ENCODE measurements around the gene TMEM258. TPM values are rescaled to one million over a fixed set of nuclear protein-coding genes. Genes with fewer than 3 reads are reported as not detected.

The TMEM258 gene
- total and polyA plus RNA-seq, 2 of the 4 experiments (the other 2 are of a cell fraction) = 107 to 280 TPM

- no peak overlapping the region for H2AFZ ChIP-seq (replicated peaks; ENCODE audit: low read length, poor library complexity)
- H3K18ac ChIP-seq (ENCODE audit: low read depth, low read length) = no peak overlapping the region
- no CpG with 5 or more reads among the region's 2 CpGs for WGBS, 2 experiments (ENCODE audit: extremely low coverage in 2 of 2, insufficient read length in 1 of 2)
- H2AK9ac ChIP-seq (replicated peaks; ENCODE audit: low read depth, low read length, poor library complexity) = no peak overlapping the region
- no peak overlapping the region for H2BK15ac ChIP-seq (ENCODE audit: low read depth, low read length)
- no peak overlapping the region for H3K4ac ChIP-seq (ENCODE audit: low read depth, low read length)
- H3K9ac ChIP-seq (ENCODE audit: low read depth, low read length) = no peak overlapping the region
- H3K36me3 ChIP-seq (ENCODE audit: control insufficient read depth, insufficient read depth, low read length) = peaks cover 43% of the 10 kb centered on the region
- no peak overlapping the region for H2AK5ac ChIP-seq (ENCODE audit: low read depth, low read length)
- H3K23ac ChIP-seq (ENCODE audit: low read depth, low read length) = no peak overlapping the region
- ChIA-PET POLR2A (ENCODE audit: unreplicated experiment) (no interaction called here), CTCF (interaction anchor here (0.6 kb wide), 1 partner anchor 11 kb away, joined by 3 read pairs; no protein-coding TSS in a partner anchor)
- TF ChIP-seq, protein P1, sequence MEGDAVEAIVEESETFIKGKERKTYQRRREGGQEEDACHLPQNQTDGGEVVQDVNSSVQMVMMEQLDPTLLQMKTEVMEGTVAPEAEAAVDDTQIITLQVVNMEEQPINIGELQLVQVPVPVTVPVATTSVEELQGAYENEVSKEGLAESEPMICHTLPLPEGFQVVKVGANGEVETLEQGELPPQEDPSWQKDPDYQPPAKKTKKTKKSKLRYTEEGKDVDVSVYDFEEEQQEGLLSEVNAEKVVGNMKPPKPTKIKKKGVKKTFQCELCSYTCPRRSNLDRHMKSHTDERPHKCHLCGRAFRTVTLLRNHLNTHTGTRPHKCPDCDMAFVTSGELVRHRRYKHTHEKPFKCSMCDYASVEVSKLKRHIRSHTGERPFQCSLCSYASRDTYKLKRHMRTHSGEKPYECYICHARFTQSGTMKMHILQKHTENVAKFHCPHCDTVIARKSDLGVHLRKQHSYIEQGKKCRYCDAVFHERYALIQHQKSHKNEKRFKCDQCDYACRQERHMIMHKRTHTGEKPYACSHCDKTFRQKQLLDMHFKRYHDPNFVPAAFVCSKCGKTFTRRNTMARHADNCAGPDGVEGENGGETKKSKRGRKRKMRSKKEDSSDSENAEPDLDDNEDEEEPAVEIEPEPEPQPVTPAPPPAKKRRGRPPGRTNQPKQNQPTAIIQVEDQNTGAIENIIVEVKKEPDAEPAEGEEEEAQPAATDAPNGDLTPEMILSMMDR (conservative IDR thresholded peaks at IDR 0.05; ENCODE audit: low read depth, low read length) = no peak
- no peak for TF ChIP-seq RFX5 (IDR thresholded peaks at IDR 0.05; ENCODE audit: low read depth, low read length)
- TF ChIP-seq CEBPB (IDR thresholded peaks at IDR 0.05; ENCODE audit: low read depth, low read length) = no peak
- TF ChIP-seq CHD1 (IDR thresholded peaks at IDR 0.05; ENCODE audit: low read depth, low read length) = no peak
- TF ChIP-seq MXI1 (IDR thresholded peaks at IDR 0.05; ENCODE audit: borderline replicate concordance, low read depth, low read length) = no peak
- no peak for TF ChIP-seq NFE2L2 (IDR thresholded peaks at IDR 0.05; ENCODE audit: low read depth, low read length)
- TF ChIP-seq SMC3 (IDR thresholded peaks at IDR 0.05; ENCODE audit: low read depth, low read length) = no peak
- no peak for TF ChIP-seq RCOR1 (IDR thresholded peaks at IDR 0.05; ENCODE audit: insufficient replicate concordance, low read length)
- TF ChIP-seq ELK1 (IDR thresholded peaks at IDR 0.05; ENCODE audit: borderline replicate concordance, low read depth, low read length) = no peak
- TF ChIP-seq POLR2A (IDR thresholded peaks at IDR 0.05; ENCODE audit: low read depth, low read length) = no peak
- H3K9me1 ChIP-seq (ENCODE audit: insufficient read depth, low read length) = peaks cover 10% of the 10 kb centered on the region; the same call in 1 of the 2 replicates
- no peak overlapping the region for H2BK5ac ChIP-seq (ENCODE audit: low read depth, low read length, poor library complexity, severe bottlenecking)
- no peak overlapping the region for H3K4me2 ChIP-seq (ENCODE audit: low read depth, low read length)
- no peak overlapping the region for H4K91ac ChIP-seq (ENCODE audit: insufficient read depth, low read depth, low read length)
- no peaks in the 10 kb centered on the region for H3K27me3 ChIP-seq (ENCODE audit: control insufficient read depth, insufficient read depth, low read length)
- no peak overlapping the region for H3K56ac ChIP-seq (ENCODE audit: extremely low read depth, insufficient read depth, low read length)
- H4K5ac ChIP-seq (ENCODE audit: low read depth, low read length) = no peak overlapping the region
- dilution Hi-C loops (cut with HindIII; ENCODE audit: low sequenced_read_pairs, unreplicated experiment) (no loop called here), in situ Hi-C loops (cut with MboI; ENCODE audit: low sequenced_read_pairs) (no loop called here), intact Hi-C loops (cut with micrococcal nuclease) (no loop called here)
- peaks cover 4 to 32% of the 10 kb centered on the region in 2 experiments; a peak in 3 of 4 replicates for H3K79me1 ChIP-seq (ENCODE audit: low read depth in 1 of 2, low read length in 2 of 2)
- peaks cover 3% of the 10 kb centered on the region; the same call in 1 of the 2 replicates for H3K4me1 ChIP-seq (ENCODE audit: control insufficient read depth, insufficient read depth, low read length)
- no peak overlapping the region for H3K14ac ChIP-seq (replicated peaks; ENCODE audit: low read depth, low read length)
- no peak overlapping the region for H3K4me3 ChIP-seq (ENCODE audit: insufficient read depth, low read depth, low read length)
- H2BK20ac ChIP-seq (ENCODE audit: low read depth, low read length) = no peak overlapping the region
- H2BK120ac ChIP-seq (ENCODE audit: low read depth, low read length) = no peak overlapping the region
- DNase-seq (no peak), ATAC-seq (ENCODE audit: low read depth) (no peak)
- BruUV-seq (replicated peaks) = no TSS peak
- H3K9me3 ChIP-seq (ENCODE audit: control insufficient read depth, insufficient read depth, low read length) = no peaks in the 10 kb centered on the region
- no peak overlapping the region for H4K8ac ChIP-seq (ENCODE audit: low read depth in 2 of 2, low read length in 2 of 2)
- peaks cover 15% of the 10 kb centered on the region; the same call in 1 of the 2 replicates for H4K20me1 ChIP-seq (ENCODE audit: insufficient read depth, low read length)
- H3K27ac ChIP-seq (ENCODE audit: insufficient read depth, low read length) = no peak overlapping the region
These were observed 47.3 kb upstream of the TMEM258 start for GRCh38 chr11:61839742-61840141.

Measured in IMR-90 (cell line).